ENCODE results near the gene RAD23B.

RAD23B gene

DNA sequence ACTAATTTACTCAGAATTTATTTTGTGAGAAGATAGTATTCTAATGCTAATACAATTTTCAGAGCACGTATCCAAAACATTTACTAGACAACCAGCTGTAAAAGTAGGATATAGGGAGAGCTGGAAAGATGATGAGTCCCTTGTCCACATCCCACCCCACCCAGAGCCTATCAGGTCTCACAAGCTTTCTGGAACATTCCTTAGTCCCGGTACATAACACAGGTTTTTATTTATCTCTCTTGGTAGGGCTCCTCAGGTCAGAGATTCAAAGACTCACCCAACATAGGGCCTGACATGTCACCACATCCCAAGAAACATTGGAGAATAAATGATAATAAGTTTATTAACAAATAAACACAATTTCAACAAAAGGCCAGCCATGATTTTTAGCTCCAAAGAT, 13.8 kb upstream of the RAD23B start:
- DNase-seq, result no peak

- DNase-seq, result no peak
Observed at GRCh38 chr9:107269681-107270080, 13.4 kb upstream of the RAD23B start.

- DNase-seq, result no peak
Observed at GRCh38 chr9:107270082-107270481, 13.0 kb upstream of the RAD23B start.

GRCh38 chr9:107270580-107270979, 12.5 kb upstream of the RAD23B start:
- DNase-seq, result no peak

GRCh38 chr9:107273634-107274033, 9.4 kb upstream of the RAD23B start:
- DNase-seq, result no peak

DNA sequence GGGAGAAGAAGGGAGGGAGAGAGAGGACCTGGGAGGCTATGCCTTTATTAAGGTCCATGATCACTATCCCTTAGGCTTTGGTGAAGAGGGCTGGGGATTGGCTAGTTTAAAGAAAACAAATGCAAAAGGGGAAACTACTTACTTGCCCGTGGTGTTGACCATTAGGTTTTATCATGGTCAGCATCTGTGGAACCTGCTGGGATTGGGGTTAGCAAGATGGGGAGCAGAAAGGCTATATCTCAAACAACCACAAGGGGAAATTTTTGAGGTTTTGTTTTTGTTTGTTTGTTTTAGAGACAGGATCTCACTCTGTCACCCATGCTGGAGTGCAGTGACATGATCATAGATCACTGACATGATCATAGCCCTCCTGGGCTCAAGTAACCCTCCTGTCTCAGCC, 9.0 kb upstream of the RAD23B start:
- DNase-seq, result no peak

DNA sequence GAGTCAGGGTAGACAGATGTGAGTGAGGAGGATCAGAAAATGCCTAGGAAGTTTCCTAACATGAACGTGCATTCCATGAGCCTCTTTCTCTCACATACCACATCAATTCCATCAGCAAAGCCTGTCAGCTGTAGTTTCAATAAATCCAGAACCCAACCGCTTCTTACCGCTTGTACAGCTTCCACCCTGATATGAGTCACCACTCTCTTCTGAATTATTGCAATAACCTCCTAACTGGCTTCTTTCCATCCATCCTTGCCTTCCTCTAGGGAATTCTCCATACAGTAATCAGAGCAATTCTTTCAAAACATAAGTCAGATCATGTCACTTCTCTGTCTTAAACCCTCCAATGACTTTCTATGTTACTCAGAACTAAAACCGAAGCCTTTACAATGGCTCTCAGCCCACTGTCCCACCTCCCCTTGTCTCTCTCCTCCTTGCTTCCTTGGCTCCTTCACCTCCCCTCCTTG, 8.1 kb upstream of the RAD23B start:
- peak in 1 of 3 donors; percentile 12 for DNase-seq

GRCh38 chr9:107275530-107275929, 7.5 kb upstream of the RAD23B start:
- no peak for DNase-seq

DNA sequence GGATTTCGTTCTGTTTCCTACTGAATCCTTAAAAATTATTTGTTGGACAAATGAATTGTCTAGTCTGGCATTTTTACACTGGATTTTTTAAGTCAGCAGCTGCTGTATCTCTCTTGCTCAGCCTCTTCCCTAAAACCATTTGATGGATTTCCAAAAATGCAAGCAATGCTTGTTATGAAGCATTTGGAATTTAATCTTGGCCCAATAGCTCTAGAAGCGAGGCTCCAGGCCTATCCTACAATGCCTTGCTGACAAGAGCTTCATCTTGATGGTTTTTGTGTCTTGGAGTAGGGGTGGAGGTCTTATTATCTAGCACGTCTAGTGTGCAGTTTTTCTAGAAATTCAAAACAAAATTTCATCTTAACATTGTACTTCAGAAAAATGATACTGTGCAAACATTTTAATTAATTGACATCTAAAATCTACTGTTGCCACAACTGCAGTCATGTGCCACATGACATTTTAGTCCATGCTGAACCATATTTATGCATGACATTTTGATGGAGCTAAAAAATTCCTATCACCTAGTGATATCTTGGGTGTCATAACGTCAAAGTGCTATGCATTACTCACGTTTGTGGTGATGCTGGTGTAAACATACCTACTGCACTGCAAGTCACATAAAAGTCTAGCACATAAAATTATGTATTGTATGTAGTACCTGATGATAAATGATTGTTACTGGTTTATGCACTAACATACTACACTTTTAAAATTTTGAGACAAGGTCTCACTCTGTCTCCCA, 5.9 kb upstream of the RAD23B start:
- DNase-seq, result no peak

- DNase-seq, result no peak
Observed at GRCh38 chr9:107277801-107278200, 5.3 kb upstream of the RAD23B start.

DNA sequence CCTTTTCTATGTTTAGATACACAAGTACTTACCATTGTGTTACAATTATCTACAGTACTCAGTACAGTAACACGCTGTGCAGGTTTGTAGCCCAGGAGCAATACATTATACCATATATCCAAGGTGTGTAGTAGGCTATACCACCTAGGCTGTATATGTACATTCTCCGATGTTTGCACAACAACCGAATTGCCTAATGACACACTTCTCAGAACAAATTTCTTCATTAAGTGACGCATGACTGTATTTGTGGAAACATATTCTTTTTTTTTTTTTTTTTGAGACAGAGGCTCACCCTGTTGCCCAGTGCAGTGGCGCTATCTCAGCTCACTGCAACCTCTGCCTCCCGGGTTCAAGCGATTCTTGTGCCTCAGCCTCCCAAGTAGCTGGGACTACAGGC, 4.0 kb upstream of the RAD23B start:
- DNase-seq, result peak; percentile 35 to 66 (median 64)

DNA sequence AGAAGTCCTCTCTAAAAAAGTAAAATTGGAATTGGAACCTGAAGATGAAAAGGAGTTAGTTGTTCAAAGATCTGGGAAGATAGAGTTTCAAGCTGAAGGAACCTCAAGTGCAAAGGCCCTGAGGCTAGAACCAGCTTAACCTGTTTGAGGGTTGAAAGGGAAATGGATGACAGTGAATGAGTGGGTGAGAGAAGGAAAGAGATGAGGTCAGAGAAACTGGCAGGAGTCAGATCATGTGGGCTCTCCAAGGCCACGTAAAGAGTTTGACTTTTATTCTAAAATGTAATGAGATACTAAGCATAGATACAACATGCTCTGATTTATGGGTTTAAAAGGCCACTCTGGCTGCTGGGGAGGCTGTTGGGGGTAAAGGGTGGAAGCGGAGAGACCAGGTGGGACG, 2.5 kb upstream of the RAD23B start:
- DNase-seq, result peak; percentile 65 to 79 (median 71)

GRCh38 chr9:107281184-107281583, 1.9 kb upstream of the RAD23B start:
- peak in 1 of 3 donors; percentile 9 for DNase-seq

DNA sequence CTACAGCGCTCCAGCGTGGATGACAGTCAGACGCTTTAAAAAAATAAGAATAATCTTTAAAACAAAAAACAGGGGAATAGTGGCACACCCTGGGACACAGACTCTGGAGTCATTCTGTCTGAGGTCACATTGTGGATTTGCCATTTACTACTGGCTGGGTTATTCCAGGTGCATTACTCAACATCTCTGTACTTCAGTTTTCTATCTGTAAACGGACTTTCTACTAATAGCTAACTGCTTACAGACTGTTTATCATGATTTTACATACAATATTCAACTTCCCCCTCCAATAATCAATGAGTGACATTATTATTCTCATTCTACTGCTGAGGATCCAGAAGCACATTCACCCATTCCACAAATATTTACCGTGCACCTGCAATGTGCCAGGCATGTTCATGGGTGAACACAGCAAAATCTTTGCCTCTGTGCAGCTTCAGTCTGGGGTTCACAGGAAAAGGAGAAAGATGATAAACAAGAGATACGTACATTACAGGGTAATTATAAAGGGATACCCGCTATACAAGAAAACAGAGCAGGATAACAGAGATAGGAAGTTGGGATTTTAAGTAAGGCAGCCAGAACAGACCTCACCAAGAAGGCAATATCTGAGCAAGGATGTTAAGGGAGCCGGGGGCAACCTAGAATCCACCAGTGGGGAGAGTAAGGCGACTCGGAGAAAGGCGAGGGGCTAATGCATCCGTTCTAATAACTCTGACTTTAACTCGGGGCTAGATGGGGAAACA, 984 bp upstream of the RAD23B start:
- DNase-seq, result peak; percentile 35 to 66 (median 45)

DNA sequence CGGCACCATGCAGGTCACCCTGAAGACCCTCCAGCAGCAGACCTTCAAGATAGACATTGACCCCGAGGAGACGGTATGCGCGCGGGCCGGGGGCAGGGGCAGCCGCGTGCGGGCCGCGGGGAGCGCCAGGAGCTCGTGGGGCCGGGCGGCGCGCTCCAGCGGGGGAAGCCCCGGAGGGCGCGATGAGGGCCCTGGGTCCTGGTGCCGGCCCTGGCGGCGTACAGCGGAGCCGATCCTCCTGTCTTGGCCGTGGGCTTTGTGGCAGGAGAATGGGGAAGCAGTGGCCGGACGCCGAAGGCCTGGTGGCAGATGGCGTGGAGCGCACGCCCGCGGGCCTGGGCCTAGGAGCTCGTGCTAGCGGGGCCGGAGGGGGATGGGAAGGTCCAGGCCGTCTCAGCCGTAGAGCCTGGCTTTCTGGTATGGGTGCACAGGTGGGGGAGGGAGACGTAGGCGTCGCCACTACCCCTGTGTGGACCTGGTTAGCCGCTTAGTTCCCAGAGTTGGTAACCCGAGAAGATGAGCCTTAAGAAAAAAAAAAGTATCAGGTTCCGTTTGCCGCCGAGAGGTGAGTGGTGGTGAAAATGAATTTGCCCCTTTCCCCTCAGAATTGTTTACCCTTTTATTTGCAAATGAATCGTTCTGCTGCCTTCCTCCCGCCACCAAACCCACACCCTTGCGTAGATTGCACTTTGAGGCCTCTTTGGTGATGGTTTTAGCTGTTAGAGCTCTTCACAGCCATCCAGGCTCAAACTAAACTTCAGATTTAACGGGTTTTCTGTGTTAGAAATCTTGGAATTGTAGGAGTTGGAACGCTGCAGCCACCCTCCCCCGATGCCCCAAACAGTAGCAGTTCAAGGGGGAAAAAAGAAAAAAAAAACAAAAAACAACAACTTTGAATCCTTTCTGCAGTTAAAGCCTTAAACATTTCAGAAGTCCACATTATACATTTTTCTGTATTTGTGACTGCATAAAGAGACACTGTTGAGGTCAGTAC, 841 bp downstream of the RAD23B start:
- peak; percentile 85 to 90 (median 85) for DNase-seq

DNA sequence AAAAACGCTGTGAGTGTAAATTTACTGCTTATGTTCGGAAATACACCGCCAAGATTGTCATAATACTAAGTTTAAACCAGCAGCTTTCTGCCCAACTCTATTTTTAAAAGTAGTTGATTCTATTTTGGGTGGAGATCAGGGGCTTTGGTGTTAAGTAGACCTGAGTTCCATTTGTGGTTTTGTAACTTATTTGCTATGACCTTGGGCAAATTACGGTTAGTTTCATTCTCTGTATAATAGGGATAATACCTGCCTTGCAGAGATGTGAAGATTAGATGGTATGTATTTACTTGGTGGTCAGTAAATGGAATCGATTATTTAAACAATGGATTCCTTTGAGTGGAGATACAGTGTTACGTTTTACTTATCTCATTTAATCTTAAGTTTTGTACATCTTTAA, 1.6 kb downstream of the RAD23B start:
- DNase-seq, result no peak

DNA sequence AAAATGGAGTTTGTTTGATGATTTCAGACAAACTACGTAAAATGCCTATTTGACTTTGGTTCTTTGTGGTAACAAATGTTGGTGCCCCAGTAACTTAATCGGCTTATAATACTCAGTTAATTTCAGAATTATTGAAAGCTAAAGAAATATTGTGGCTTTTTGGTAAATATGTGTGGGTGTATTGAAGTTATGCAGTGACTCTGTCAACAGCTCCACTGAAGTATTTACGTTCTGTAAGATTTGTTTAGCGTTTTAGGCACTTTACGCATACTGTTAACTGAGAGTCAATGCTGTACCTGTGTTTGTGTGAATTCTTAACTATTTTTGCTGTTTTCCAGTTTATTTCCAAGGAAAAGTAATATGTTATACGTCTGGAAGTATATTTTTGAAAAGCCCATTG, 2.2 kb downstream of the RAD23B start:
- DNase-seq, result no peak

DNA sequence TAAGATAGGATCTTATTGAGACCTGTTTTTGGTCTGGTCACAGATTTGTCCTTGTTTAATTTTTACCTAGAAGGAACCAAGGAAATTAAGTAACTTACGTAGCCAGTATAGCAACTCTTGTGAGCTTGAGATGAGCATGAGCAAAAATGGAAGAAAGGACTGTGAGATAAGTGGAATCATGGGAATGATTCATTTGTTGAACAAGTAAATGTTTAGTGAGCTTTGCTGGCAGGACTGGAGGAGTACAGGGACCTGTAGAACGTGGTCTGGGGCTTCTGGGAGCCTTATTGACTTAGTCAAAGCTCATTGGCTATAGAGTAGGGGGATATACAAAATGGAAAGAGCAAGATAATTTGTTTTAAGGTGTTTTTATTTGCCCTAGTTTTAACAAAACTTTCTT, 3.0 kb downstream of the RAD23B start:
- DNase-seq, result no peak

GRCh38 chr9:107288701-107289100, 5.6 kb downstream of the RAD23B start:
- no peak for DNase-seq

- DNase-seq, result no peak
Observed at GRCh38 chr9:107290619-107291018, 7.5 kb downstream of the RAD23B start.

GRCh38 chr9:107292821-107293542, 9.9 kb downstream of the RAD23B start:
- DNase-seq, result peak; percentile 43 to 59 (median 54)

DNA sequence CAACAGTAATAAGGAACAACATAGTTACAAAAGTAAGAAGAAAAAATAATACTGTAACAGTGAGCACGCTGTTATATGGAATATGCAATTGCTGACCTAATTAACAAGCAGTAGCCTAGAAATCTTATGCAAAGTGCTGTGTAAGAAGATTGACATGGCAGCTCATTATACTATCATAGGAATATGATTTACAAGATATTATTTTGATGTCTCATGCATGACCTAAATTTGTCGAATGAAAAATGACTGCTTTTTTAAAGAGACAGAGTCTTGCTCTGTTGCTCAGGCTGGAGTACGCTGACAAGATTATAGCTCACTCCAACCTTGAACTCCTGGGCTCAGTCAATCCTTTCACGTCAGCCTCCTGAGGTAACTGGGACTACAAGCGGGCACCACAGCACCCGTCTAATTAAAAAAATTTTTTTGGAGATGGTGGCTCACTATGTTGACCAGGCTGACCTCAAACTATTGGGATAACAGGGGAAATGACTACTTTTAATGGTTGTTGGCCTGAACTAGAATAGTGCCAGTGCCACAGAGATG, 10.5 kb downstream of the RAD23B start:
- DNase-seq, result no peak

All from suppressor macrophage treated with lipopolysaccharide for 1 hour (primary cell).